ENCODE measurements around the gene PYGO2. TPM values are rescaled to one million over a fixed set of nuclear protein-coding genes. Genes with fewer than 3 reads are reported as not detected.

Gene PYGO2
- total RNA-seq, 2 experiments from 2014 or later, result 30.3 to 32.8 TPM

DNA sequence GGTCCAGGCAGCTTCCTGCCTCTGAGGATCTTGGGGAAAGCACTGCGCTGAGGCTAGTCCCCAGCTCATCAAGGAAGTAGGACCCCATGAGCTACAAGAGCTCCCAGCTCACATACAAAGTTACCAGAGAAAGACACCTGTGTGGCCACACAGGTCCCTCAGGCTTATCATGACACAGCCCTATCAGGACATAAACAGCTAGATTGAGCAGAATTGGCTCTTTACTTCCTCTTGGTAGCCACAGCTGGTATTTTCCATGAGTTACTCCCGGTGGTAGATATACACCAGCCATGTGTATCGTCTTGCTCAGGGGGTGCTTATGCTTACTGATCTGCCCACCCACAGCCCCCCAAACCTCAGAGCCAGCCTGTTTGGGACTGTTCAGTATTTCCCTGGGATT lies 33.0 kb upstream of the PYGO2 start:
- H3K4me1 Mint-ChIP-seq (ENCODE audit: low read depth), result peaks cover 37% of the 10 kb centered on the region
- peaks cover 9% of the 10 kb centered on the region for H3K36me3 Mint-ChIP-seq (ENCODE audit: low read depth)
- Histone ChIP-seq H3K27ac (ENCODE audit: low read depth in 1 of 2, low read length in 2 of 2) (no peak overlapping the region), H3K9me3 (ENCODE audit: control insufficient read depth in 1 of 2, insufficient read depth in 1 of 2, low read length in 2 of 2) (no peaks in the 10 kb centered on the region), H3K4me3 (ENCODE audit: low read length) (no peak overlapping the region), H3K4me1 (ENCODE audit: insufficient read depth, low read length) (peaks cover 32% of the 10 kb centered on the region), H3K36me3 (ENCODE audit: insufficient read depth, low read length) (peaks cover 22% of the 10 kb centered on the region), H3K27me3 (ENCODE audit: control insufficient read depth in 1 of 2, insufficient read depth in 2 of 2, low read length in 2 of 2) (no peaks in the 10 kb centered on the region)
- intact Hi-C loops (cut with DNase I, micrococcal nuclease), result no loop called here
- no peak overlapping the region for H3K27ac Mint-ChIP-seq
- TF ChIP-seq, protein P1, sequence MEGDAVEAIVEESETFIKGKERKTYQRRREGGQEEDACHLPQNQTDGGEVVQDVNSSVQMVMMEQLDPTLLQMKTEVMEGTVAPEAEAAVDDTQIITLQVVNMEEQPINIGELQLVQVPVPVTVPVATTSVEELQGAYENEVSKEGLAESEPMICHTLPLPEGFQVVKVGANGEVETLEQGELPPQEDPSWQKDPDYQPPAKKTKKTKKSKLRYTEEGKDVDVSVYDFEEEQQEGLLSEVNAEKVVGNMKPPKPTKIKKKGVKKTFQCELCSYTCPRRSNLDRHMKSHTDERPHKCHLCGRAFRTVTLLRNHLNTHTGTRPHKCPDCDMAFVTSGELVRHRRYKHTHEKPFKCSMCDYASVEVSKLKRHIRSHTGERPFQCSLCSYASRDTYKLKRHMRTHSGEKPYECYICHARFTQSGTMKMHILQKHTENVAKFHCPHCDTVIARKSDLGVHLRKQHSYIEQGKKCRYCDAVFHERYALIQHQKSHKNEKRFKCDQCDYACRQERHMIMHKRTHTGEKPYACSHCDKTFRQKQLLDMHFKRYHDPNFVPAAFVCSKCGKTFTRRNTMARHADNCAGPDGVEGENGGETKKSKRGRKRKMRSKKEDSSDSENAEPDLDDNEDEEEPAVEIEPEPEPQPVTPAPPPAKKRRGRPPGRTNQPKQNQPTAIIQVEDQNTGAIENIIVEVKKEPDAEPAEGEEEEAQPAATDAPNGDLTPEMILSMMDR (IDR thresholded peaks at IDR 0.05), result no peak
- no peaks in the 10 kb centered on the region for H3K9me3 Mint-ChIP-seq
- ATAC-seq (ENCODE audit: poor library complexity) (no peak), DNase-seq (no peak)
- ChIA-PET CTCF (interaction anchor here (13.2 kb wide), 1 partner anchor 24 kb away, joined by 159 read pairs; no protein-coding TSS in a partner anchor), POLR2A (interaction anchor here (1.0 to 2.5 kb wide), 4 partner anchors 11 to 39 kb away, joined by 5 to 19 read pairs (median 13); partner anchors contain the start of genes CKS1B, FLAD1 and PBXIP1)
- no peak overlapping the region for H3K4me3 Mint-ChIP-seq
- no peaks in the 10 kb centered on the region for H3K27me3 Mint-ChIP-seq

DNA sequence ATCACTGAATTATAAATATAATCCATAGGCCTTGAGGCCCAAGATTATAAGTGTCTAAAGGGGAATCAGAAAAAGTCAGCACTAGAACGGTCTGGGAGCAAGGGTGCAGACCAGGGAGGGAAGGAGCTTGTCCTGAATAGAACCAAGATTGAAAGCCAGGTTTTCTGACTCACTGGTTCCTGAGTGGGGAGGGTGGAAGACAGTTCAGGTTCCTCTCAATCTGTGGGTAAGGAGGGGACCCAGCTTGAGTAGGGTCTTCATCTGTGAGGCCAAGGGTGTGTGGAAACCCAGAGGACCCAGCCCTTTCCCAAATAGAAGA lies 32.6 kb upstream of the PYGO2 start:
- H3K4me3 Mint-ChIP-seq, result no peak overlapping the region
- TF ChIP-seq, protein P1 (IDR thresholded peaks at IDR 0.05), result no peak
- Histone ChIP-seq H3K4me3 (ENCODE audit: low read length) (no peak overlapping the region), H3K27ac (ENCODE audit: low read depth in 1 of 2, low read length in 2 of 2) (no peak overlapping the region), H3K27me3 (ENCODE audit: control insufficient read depth in 1 of 2, insufficient read depth in 2 of 2, low read length in 2 of 2) (no peaks in the 10 kb centered on the region), H3K9me3 (ENCODE audit: control insufficient read depth in 1 of 2, insufficient read depth in 1 of 2, low read length in 2 of 2) (no peaks in the 10 kb centered on the region), H3K36me3 (ENCODE audit: insufficient read depth, low read length) (peaks cover 26% of the 10 kb centered on the region), H3K4me1 (ENCODE audit: insufficient read depth, low read length) (peaks cover 32% of the 10 kb centered on the region)
- peaks cover 34% of the 10 kb centered on the region for H3K4me1 Mint-ChIP-seq (ENCODE audit: low read depth)
- ChIA-PET CTCF (interaction anchor here (1.3 to 13.2 kb wide), 2 partner anchors 10 to 24 kb away, joined by 3 to 159 read pairs; no protein-coding TSS in a partner anchor), POLR2A (interaction anchor here (1.0 to 2.5 kb wide), 4 partner anchors 10 to 39 kb away, joined by 5 to 19 read pairs (median 13); partner anchors contain the start of genes CKS1B, FLAD1 and PBXIP1)
- no peaks in the 10 kb centered on the region for H3K27me3 Mint-ChIP-seq
- H3K9me3 Mint-ChIP-seq, result no peaks in the 10 kb centered on the region
- no peak for ATAC-seq (ENCODE audit: poor library complexity)
- no peak overlapping the region for H3K27ac Mint-ChIP-seq
- peaks cover 13% of the 10 kb centered on the region for H3K36me3 Mint-ChIP-seq (ENCODE audit: low read depth)
- DNase-seq, result no peak
- intact Hi-C loops (cut with DNase I, micrococcal nuclease), result no loop called here

DNA sequence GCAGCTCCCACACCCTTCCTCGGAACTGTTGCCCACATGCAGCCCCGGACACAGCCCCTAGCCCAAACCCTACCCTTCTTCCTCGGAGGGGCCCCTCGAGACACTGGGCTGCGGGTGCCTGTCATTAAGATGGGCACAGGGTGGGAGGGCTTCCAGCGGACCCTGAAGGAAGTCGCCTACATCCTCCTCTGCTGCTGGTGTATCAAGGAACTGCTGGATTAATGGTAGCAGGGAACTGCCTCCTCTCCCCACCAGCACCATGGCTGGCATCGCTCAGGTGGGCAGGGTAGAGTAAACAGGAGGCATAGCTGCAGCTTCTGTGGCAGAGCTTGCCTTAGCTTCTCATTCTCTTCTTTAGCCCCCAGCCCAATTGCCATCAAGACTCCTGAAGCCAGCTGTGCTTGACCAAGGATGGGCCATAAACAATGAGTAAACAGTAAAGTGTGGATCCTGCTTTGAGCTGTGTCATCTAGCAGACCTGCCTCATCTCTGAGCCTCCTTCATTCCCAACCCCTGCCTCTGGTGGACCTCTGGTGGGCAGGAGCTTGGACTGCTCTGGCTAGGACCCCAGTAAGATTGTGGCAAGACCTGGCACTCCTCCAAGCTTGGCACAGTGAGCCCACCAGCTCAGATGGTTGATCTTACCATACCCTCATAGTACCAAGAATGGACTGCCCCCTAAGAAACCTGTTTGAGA lies 32.1 kb upstream of the PYGO2 start, which contains the start of gene LENEP:
TSS of gene LENEP (plus strand) at position 15 of the 697 bp plus-strand sequence. CDS start at position 37, 22 bp downstream.
- ATAC-seq (ENCODE audit: poor library complexity) (no peak), DNase-seq (no peak)
- H3K36me3 ChIP-seq (ENCODE audit: insufficient read depth, low read length), result peaks cover 31% of the 10 kb centered on the region
- Mint-ChIP-seq H3K9me3 (no peaks in the 10 kb centered on the region), H3K4me3 (no peak within 1 kb of the TSS), H3K27ac (no peak within 1 kb of the TSS), H3K27me3 (no peaks in the 10 kb centered on the region), H3K4me1 (ENCODE audit: low read depth) (peaks cover 34% of the 10 kb centered on the region), H3K36me3 (ENCODE audit: low read depth) (peaks cover 18% of the 10 kb centered on the region)
- H3K4me1 ChIP-seq (ENCODE audit: insufficient read depth, low read length), result peaks cover 32% of the 10 kb centered on the region
- no peaks in the 10 kb centered on the region for H3K27me3 ChIP-seq (ENCODE audit: control insufficient read depth in 1 of 2, insufficient read depth in 2 of 2, low read length in 2 of 2)
- H3K4me3 ChIP-seq (ENCODE audit: low read length), result no peak within 1 kb of the TSS
- no peak within 1 kb of the TSS for H3K27ac ChIP-seq (ENCODE audit: low read depth in 1 of 2, low read length in 2 of 2)
- ChIA-PET POLR2A (interaction anchor here (1.0 to 2.5 kb wide), 5 partner anchors 10 to 38 kb away, joined by 3 to 19 read pairs (median 7); partner anchors contain the start of genes CKS1B, FLAD1 and PBXIP1), CTCF (interaction anchor here (1.3 to 13.2 kb wide), 2 partner anchors 10 to 25 kb away, joined by 3 to 159 read pairs; no protein-coding TSS in a partner anchor)
- intact Hi-C loops (cut with DNase I, micrococcal nuclease), result no loop called here
- H3K9me3 ChIP-seq (ENCODE audit: control insufficient read depth in 1 of 2, insufficient read depth in 1 of 2, low read length in 2 of 2), result no peaks in the 10 kb centered on the region
- TF ChIP-seq, protein P1 (IDR thresholded peaks at IDR 0.05), result no peak
